ENCODE measurements around the gene DTL.

DTL gene

DNA sequence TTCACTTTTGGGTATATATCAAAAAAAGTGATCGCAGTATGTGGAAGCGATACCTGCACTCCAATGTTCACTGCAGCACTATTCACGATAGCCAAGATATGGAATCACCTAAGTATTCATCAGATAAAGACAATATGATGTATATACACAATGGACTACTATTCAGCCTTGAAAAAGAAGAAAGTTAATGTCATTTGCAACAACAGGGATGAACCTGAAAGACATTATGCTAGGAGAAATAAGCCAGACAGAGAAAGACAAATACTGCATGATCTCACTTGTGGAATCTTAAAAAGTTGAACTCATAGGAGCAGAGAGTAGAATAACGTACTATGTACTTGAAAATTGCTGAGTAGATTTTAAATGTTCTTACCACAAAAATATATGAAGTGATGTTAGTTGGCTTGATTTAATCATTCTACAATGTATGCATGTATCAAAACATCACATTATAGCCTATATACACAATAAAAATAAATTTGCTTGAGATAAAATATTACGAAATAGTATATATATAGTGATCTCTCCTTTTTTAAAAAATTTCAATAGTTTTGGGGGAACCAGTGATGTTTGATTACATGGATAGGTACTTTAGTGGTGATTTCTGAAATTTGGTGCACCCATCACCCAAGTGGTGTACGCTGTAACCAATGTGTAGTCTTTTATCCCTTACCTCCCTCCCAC, 56.0 kb downstream of the DTL start:
- DNase-seq, result no peak

DNA sequence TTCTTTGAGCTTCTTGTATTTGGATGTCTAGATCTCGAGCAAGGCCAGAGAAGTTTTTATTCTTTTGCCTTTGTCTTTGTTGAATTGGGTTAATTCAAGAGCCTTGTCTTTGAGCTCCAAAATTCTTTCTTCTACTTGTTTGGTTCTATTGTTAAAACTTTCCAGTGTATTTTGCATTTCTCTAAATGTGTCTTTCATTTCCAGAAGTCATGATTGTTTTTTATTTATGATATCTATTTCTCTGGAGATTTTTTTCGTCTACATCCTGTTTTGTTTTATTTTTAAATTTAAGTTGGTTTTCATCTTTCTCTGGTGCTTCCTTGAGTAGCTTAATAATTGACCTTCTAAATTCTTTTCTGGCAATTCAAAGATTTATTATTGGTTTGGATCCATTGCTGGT, 61.8 kb downstream of the DTL start:
- no peak for DNase-seq

DNA sequence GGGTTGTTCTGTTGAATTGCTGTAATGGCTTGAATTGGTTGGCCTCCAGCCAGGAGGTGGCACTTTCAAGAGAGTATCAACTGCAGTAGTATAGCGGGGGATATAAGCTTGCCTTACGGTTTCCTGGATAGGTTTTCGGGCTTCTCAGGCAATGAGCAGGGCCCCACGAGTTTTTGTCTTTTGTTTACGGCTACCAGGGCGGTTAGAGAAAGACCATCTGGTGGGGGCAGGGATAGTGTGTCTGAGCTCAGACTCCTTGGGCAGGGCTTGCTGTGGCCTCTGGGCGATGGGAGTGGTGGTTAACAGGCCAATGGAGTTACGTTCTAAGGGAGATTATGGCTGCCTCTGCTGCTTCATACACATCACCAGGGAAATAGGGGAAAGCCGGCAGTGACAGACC, 62.8 kb downstream of the DTL start:
- no peak for DNase-seq

DNA sequence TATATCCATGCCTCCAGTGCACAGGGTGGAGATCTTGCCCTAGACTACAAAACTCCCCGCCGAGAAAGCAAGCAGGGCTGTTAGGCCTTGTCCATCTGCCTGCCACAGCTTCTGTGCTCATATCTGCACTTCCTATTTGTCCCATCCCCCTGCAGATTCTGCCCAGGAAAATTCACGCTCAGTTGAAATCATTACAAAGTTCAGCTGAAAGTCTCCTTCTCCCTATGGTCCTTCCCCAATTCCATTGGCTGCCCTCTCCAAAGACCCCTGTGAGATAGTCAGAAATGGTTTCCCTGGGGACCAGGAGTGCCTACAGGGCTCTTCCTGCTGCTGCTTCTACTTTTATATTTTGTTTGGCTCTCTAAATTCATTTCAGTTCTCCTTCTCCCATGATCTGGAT, 63.2 kb downstream of the DTL start:
- no peak for DNase-seq

DNA sequence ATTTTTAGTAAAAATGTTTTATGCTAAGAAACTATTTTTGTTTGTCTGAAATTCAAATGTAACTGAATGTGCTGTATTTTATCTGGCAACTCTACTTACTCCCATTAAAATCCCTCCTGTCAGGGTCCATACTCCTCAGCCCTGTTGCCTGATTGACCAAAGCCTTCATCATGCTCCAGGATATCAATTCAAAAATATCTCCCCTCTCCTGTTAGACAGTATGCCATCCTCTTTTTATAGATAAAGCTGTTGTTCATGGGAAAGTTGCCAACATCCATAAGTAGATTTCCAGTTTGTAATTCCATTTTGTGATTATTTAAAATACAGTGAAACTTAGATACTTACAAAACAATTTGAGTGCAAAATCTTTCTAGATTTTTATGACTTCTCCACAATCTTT, 65.7 kb downstream of the DTL start:
- no peak for DNase-seq

DNA sequence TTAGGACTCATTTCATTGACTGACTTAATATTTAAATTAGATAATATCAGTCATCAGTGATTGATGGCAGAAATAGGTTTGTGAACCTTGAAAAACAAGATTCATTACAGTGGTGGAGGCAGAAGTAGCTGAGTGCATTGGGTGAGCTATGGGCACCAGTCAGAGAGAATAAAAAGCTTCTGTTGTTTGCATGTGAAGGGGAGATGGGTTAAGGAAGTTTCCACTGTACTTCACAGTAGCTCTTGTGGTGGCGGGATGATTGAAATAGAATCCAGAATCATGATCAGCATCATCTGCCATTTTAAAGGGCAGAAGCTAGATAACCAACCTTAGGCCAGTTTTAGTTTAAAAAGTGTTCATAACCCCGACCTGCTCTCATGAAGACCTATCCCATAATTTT, 66.2 kb downstream of the DTL start:
- no peak for DNase-seq

GRCh38 chr1:212104586-212105325, 69.2 kb downstream of the DTL start:
- no peak for DNase-seq

DNA sequence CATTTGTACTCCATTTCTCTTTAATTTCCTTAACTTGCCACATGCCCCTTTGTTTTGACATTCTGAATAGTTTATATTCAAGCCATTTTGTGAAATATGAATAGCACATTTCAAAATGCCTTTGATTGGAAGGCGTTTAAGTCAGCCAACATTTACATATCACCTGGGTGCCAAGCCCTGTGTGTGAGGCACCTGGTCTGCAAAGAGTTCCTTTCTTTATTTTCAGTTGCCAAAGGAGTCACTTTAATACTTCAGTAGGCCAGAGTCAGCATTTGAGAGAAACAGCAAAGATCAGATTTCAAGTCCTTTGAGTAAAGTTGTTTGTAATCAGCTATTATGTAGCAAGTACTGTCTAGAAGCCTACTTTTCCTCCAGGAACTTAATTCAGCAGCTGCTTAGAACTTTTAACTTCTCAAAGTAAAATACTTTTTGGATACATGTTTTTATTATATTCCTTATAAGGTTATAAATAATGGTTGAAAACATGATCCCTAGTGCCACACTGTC, 70.8 kb downstream of the DTL start:
- DNase-seq, result no peak

- DNase-seq, result no peak
These were observed 71.9 kb downstream of the DTL start for GRCh38 chr1:212107481-212107880.

DNA sequence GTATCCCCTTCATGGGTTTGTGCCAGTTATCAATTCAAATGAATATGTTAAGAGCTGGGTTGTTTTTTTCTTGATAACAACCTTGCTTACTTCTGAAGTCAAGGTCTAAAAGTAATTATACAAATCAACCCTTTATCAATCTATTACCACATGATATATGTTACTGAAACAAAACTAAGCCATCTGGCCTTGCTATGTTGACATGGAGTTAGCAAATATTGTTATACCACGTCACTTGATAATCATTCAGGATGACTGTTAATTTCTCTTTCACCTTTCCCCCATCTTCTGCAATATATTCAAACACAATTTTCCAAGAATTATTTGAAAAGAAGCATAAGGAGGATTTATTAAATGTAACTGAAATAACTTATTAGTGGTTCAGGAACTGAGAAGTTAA, 72.6 kb downstream of the DTL start:
- no peak for DNase-seq

DNA sequence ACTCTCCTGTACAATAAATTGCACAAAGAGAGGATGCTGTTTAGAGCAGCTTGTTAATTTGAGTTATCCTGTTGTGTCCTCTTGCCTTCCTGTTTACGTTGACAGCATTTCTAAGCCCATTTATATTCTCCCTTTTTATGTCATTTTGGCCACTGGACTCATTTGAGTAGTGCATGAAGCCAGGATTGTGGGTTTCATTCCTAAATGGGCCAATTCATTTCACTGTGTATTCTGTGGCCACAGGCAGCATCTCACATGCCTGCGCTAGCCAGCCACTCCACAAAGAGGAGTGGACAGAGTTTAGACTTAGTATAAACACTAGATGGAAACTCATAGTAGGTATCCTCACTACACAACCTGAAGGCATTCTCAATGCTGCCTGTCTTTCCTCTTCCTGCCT, 73.4 kb downstream of the DTL start:
- no peak for DNase-seq

GRCh38 chr1:212109728-212110127, 74.2 kb downstream of the DTL start:
- DNase-seq, result peak; percentile 32

DNA sequence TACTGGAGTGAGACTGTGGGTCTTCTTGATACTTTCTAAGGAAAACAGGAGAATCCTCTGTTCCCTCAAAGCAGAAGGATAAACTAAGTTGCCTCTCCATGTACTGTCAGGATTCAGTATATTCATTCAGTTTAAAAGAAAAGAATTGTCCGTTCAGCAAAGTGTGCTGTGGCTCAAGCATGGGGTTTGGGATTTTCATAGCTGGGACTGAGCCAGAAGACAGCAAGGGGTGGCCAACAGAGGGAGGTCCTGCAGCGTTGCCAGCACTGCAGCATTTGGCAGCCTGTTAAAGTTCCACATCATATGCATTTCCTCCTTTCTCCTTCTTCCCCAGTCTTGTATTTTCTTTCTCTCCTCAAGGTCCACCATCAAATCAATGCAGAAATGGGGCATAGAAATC, 75.1 kb downstream of the DTL start:
- no peak for DNase-seq

- no peak for DNase-seq
These were observed 76.0 kb downstream of the DTL start for GRCh38 chr1:212111536-212111935.

GRCh38 chr1:212113706-212114105, 78.2 kb downstream of the DTL start:
- no peak for DNase-seq

DNA sequence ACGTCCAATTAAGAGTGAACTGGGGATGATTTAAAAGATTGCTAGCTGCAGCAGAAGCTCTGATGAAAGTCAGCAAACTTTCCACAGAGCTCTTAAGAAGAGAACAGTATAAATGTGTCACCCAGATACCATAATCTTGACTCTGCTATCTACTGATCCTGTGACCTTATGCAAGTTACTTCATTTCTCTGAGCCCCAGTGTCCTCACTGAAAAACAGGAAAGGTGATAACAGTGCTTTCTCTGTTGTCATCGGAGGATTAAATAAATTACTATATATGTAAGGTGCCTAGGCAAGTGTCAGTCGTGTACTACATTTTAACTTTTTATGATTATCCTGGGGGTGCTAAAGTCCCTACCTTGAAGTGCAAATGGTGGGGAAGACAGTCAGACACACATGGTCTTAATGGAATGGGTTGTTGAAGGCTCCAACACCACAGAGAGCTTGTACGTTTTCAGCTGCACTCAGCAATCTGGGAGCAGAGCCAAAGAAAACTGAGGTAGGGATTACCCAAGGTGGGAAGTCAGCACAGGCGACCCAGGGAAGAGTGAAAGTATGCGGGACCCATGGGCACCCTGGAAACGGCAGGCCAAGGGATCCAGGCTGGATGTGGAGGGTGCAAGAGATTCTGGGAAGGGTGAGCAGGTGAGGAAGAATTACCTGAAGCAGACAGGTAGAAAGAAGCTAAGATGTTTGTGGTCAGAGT, 82.8 kb downstream of the DTL start:
- no peak for DNase-seq

DNA sequence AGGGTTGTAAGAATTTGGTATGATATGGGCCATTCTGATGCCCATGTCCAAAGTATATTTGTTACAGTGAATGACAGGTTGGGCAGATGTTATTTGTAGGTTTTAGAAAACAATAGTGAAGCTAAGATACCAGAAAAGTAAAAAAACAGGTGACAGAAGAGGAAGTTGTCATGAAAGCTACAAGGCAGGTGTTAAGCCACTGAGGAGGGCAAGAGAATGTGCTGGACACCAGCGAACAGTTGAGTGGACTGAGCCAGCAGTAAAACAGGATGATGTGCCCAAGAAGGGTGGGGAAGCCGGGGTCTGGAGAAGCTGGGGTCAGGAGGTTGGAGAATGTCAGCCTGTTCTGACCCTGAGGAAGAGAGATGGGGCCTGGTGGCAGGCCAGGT, 83.3 kb downstream of the DTL start:
- no peak for DNase-seq

DNA sequence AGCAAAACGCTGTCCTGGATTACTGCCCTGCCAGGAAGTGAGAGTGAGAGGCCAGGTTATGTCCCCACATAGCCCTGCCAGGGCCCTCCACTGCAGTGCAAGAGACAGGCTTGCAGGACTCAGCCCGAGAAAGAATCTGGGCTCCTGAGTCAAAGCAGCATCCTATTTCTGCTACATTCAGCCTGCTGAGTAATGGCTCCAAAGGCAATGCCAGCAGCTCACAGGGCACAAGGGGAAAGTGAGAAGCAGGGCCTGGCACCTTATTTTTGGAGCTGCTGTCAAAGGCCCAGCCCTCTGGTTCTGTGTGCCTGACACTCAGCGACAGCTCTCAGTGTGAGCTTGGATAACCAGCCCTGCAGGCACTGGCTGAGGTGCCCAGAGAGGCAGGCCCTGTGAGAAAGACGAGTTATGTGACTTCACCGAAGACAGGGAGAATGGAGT, 83.9 kb downstream of the DTL start:
- no peak for DNase-seq

GRCh38 chr1:212119863-212120262, 84.3 kb downstream of the DTL start:
- no peak for DNase-seq

DNA sequence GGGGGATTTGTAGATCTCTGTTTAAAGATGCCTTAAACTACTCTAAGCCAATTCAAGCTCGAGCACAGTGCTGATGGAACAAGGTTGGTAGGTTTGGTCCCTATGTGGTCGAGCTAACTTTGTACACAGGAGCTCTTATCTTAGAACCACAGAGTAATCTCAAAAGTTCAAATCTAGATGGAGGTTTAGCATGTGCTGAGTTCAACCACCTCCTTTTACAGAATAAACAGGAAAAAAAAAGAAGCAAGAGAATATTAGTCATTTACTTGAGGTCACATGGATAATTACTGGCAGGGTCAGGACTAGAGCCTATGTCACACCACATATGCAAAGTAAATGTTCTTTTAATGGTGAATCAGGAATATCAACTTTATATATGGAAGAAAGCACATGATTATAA, 86.2 kb downstream of the DTL start:
- peak; percentile 20 for DNase-seq

GRCh38 chr1:212124690-212125582, 89.4 kb downstream of the DTL start:
- peak; percentile 77 for DNase-seq

GRCh38 chr1:212125654-212126053, 90.1 kb downstream of the DTL start:
- DNase-seq, result no peak

DNA sequence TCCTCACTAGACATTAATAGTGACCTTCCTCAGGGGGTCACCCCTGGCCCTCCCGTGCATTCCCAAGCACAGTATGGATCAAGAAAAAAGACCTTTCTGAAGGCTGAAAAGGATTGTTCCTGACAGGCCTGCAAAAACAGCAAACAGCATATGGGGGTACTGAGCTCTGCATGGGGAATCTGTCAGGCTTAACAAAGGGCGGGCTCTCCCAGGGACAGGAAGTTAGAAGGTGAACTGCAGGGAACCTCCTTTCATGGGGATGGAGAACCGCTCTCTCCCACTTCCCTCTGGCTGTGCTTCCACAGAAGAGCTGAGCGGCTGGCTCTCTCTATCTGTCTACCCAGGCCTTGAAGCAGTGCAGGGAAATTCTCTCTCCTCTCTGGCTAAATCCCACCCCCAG, 91.7 kb downstream of the DTL start:
- no peak for DNase-seq
